Measurements from ENCODE around the gene TIPIN. TPM values are rescaled to one million over a fixed set of nuclear protein-coding genes. Genes with fewer than 3 reads are reported as not detected.

Gene TIPIN
- total and polyA plus RNA-seq, 2 experiments from 2014 or later = 5.4 to 6.4 TPM

- H3K4me2 ChIP-seq = no peak overlapping the region
- no peak overlapping the region for H3K4me3 ChIP-seq
- no peaks in the 10 kb centered on the region for H3K36me3 ChIP-seq (replicated peaks; ENCODE audit: insufficient read depth, low read depth)
- DNase-seq (ENCODE audit: low spot score) = no peak
- no peak overlapping the region for H2AFZ ChIP-seq
- H3K27ac ChIP-seq = no peak overlapping the region
- 85% methylated on average over 3 of the region's 3 CpGs for WGBS (ENCODE audit: low lambda C conversion rate, missing lambda C conversion rate)
- H4K20me1 ChIP-seq (ENCODE audit: insufficient read depth, poor library complexity, severe bottlenecking) = peaks cover 12% of the 10 kb centered on the region
- H3K79me2 ChIP-seq = peaks cover 75% of the 10 kb centered on the region
- TF ChIP-seq, protein P1, sequence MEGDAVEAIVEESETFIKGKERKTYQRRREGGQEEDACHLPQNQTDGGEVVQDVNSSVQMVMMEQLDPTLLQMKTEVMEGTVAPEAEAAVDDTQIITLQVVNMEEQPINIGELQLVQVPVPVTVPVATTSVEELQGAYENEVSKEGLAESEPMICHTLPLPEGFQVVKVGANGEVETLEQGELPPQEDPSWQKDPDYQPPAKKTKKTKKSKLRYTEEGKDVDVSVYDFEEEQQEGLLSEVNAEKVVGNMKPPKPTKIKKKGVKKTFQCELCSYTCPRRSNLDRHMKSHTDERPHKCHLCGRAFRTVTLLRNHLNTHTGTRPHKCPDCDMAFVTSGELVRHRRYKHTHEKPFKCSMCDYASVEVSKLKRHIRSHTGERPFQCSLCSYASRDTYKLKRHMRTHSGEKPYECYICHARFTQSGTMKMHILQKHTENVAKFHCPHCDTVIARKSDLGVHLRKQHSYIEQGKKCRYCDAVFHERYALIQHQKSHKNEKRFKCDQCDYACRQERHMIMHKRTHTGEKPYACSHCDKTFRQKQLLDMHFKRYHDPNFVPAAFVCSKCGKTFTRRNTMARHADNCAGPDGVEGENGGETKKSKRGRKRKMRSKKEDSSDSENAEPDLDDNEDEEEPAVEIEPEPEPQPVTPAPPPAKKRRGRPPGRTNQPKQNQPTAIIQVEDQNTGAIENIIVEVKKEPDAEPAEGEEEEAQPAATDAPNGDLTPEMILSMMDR (IDR thresholded peaks at IDR 0.05; ENCODE audit: poor library complexity) = no peak
- H3K27me3 ChIP-seq = no peaks in the 10 kb centered on the region
- no peaks in the 10 kb centered on the region for H3K9me3 ChIP-seq (ENCODE audit: low read depth)
- H3K4me1 ChIP-seq (ENCODE audit: insufficient read depth) = no peaks in the 10 kb centered on the region
- no peaks in the 10 kb centered on the region for H3K9me2 ChIP-seq (replicated peaks; ENCODE audit: insufficient read depth)
Observed at GRCh38 chr15:66402761-66403284, 46.3 kb upstream of the TIPIN start.

DNA sequence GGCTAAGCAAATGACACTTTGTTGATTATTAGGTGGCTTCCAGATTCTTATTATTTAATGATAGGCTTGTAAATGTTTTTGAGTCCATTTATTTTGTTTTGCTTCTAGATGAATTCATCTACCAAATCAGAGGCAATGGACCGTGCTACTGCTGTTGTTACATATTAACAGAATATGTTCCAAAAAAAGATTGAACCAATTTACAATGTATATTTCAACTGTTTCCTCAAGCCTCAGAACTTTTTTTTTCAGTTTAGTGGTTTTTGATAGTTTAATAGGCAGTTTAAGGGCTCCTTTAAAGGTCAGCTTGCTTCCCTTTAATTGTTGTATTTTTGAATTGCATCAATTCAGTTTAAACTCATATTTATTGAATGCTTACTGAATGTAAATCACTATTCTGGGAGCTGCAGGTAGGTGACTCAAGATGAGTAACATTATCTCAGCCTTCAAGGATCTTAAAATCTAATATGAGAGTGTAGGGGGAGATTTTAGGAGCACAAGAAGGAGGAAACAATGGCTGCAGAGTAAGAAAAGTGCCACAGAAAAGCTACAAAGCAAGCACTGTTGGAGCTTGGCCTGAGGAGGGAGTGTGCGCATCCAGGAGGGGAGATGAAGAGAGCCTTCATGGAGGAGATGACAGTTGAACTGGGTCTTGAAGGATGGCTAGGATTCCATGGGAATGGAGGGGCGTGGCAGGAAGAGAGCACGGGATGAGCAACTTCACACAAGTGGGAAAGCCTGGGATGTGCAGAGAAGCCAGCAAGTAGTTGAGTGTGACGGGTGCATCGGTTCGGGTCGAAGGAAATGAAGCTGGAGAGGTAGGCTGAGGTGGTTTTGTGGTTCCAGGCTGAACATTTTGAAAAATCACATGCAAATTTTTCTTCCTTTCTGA is 44.9 kb upstream of the TIPIN start:
- Histone ChIP-seq H3K4me2 (no peak overlapping the region), H4K20me1 (ENCODE audit: insufficient read depth, poor library complexity, severe bottlenecking) (peaks cover 12% of the 10 kb centered on the region)
- WGBS (ENCODE audit: low lambda C conversion rate, missing lambda C conversion rate) = 94% methylated on average over 8 of the region's 8 CpGs

GRCh38 chr15:66400351-66400774 is 43.9 kb upstream of the TIPIN start:
- Histone ChIP-seq H3K27me3 (no peaks in the 10 kb centered on the region), H3K27ac (no peak overlapping the region), H2AFZ (no peak overlapping the region), H3K4me2 (no peak overlapping the region), H3K36me3 (replicated peaks; ENCODE audit: insufficient read depth, low read depth) (no peaks in the 10 kb centered on the region), H4K20me1 (ENCODE audit: insufficient read depth, poor library complexity, severe bottlenecking) (peaks cover 12% of the 10 kb centered on the region), H3K4me1 (ENCODE audit: insufficient read depth) (no peaks in the 10 kb centered on the region), H3K9me3 (ENCODE audit: low read depth) (no peaks in the 10 kb centered on the region), H3K79me2 (peaks cover 70% of the 10 kb centered on the region), H3K9me2 (replicated peaks; ENCODE audit: insufficient read depth) (no peaks in the 10 kb centered on the region), H3K4me3 (no peak overlapping the region)
- TF ChIP-seq EZH2 (IDR thresholded peaks at IDR 0.05; ENCODE audit: borderline replicate concordance) (no peak), EZH2phosphoT487 (IDR thresholded peaks at IDR 0.05; ENCODE audit: low read depth, severe bottlenecking, unreplicated experiment) (no peak)
- TF ChIP-seq, protein P1 (IDR thresholded peaks at IDR 0.05; ENCODE audit: poor library complexity) = no peak
- DNase-seq (ENCODE audit: low spot score) = no peak
- 89% methylated on average over 3 of the region's 3 CpGs for WGBS (ENCODE audit: low lambda C conversion rate, missing lambda C conversion rate)

More for the DNA sequence above, 44.9 kb upstream of the TIPIN start:
- no peaks in the 10 kb centered on the region for H3K27me3 ChIP-seq
- no peaks in the 10 kb centered on the region for H3K36me3 ChIP-seq (replicated peaks; ENCODE audit: insufficient read depth, low read depth)
- H2AFZ ChIP-seq = no peak overlapping the region
- no peaks in the 10 kb centered on the region for H3K4me1 ChIP-seq (ENCODE audit: insufficient read depth)
- no peaks in the 10 kb centered on the region for H3K9me2 ChIP-seq (replicated peaks; ENCODE audit: insufficient read depth)
- no peak overlapping the region for H3K27ac ChIP-seq
- no peaks in the 10 kb centered on the region for H3K9me3 ChIP-seq (ENCODE audit: low read depth)
- no peak overlapping the region for H3K4me3 ChIP-seq
- DNase-seq (ENCODE audit: low spot score) = no peak
- H3K79me2 ChIP-seq = peaks cover 70% of the 10 kb centered on the region
- no peak for TF ChIP-seq EZH2phosphoT487 (IDR thresholded peaks at IDR 0.05; ENCODE audit: low read depth, severe bottlenecking, unreplicated experiment)

- Histone ChIP-seq H2AFZ (no peak overlapping the region), H3K4me1 (ENCODE audit: insufficient read depth) (no peaks in the 10 kb centered on the region), H3K9me2 (replicated peaks; ENCODE audit: insufficient read depth) (no peaks in the 10 kb centered on the region), H3K9me3 (ENCODE audit: low read depth) (no peaks in the 10 kb centered on the region), H3K27ac (no peak overlapping the region), H3K4me2 (no peak overlapping the region), H3K27me3 (no peaks in the 10 kb centered on the region), H3K79me2 (peaks cover 72% of the 10 kb centered on the region), H3K4me3 (no peak overlapping the region), H3K36me3 (replicated peaks; ENCODE audit: insufficient read depth, low read depth) (no peaks in the 10 kb centered on the region), H4K20me1 (ENCODE audit: insufficient read depth, poor library complexity, severe bottlenecking) (peaks cover 7% of the 10 kb centered on the region)
- WGBS (ENCODE audit: low lambda C conversion rate, missing lambda C conversion rate) = 89% methylated on average over 8 of the region's 8 CpGs
- DNase-seq (ENCODE audit: low spot score) = no peak
- no peak for TF ChIP-seq EZH2 (IDR thresholded peaks at IDR 0.05; ENCODE audit: borderline replicate concordance)
- no peak for TF ChIP-seq EZH2phosphoT487 (IDR thresholded peaks at IDR 0.05; ENCODE audit: low read depth, severe bottlenecking, unreplicated experiment)
- TF ChIP-seq, protein P1 (IDR thresholded peaks at IDR 0.05; ENCODE audit: poor library complexity) = no peak
Observed at GRCh38 chr15:66399276-66399675, 42.8 kb upstream of the TIPIN start.
